Measurements from ENCODE around the gene ANTXR1.

The ANTXR1 gene

DNA sequence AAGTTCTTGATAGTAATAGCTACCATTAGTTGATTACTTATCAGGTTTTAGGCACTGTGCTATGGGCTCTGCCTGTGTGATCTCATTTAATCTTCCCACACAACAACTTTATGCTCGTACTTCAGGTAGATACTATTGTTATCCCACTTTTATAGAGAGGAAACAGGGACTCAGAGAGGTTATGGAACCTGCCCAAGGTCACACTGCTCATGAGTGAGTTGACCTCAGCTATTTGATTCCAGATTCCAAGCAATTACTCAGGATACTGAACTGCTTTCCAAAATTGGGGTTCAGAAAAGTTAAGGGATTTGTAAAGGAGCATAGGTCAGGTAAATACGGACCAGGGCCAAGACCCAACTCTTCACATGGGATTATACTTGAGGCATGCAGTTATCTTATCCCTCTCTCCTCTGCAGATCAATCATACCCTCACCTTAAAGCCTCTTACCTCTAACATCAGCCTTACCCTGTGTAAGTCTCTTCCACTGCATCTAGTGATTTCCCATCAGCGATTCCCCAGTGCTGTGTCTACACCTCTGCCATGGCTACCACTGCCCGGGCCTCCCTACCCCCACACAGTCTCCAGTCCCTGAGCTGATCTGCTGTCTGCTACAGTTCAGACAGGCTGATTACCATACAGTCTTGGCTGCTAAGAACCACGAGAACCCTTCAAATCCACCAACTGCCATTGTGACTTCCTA lies 74.4 kb downstream of the ANTXR1 start:
- H3K4me3 ChIP-seq (ENCODE audit: control insufficient read depth, low read depth, low read length), result no peak overlapping the region
- TF ChIP-seq, protein P1, sequence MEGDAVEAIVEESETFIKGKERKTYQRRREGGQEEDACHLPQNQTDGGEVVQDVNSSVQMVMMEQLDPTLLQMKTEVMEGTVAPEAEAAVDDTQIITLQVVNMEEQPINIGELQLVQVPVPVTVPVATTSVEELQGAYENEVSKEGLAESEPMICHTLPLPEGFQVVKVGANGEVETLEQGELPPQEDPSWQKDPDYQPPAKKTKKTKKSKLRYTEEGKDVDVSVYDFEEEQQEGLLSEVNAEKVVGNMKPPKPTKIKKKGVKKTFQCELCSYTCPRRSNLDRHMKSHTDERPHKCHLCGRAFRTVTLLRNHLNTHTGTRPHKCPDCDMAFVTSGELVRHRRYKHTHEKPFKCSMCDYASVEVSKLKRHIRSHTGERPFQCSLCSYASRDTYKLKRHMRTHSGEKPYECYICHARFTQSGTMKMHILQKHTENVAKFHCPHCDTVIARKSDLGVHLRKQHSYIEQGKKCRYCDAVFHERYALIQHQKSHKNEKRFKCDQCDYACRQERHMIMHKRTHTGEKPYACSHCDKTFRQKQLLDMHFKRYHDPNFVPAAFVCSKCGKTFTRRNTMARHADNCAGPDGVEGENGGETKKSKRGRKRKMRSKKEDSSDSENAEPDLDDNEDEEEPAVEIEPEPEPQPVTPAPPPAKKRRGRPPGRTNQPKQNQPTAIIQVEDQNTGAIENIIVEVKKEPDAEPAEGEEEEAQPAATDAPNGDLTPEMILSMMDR (conservative IDR thresholded peaks at IDR 0.05; ENCODE audit: control insufficient read depth, insufficient read depth, low read depth, low read length), result no peak
- DNase-seq (ENCODE audit: low read depth), result peak; percentile 42

DNA sequence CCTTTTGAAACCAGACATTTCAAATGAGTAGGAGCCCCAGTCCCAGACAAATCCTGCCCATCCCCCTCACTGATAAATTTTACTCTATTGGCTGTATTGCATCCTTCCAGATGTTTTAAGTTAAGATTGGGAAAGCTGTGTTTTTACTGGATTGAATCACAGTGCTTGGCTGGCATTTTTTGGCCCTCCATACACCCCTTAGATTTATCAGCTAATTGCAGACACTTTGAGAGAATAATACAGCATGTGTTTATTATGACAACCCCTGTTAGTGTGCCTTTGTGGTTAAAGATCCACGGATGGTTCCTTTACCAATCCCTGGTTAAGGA lies 74.9 kb downstream of the ANTXR1 start:
- peak; percentile 82 for DNase-seq (ENCODE audit: low read depth)
- TF ChIP-seq, protein P1 (conservative IDR thresholded peaks at IDR 0.05; ENCODE audit: control insufficient read depth, insufficient read depth, low read depth, low read length), result no peak
- no peak overlapping the region for H3K4me3 ChIP-seq (ENCODE audit: control insufficient read depth, low read depth, low read length)

DNA sequence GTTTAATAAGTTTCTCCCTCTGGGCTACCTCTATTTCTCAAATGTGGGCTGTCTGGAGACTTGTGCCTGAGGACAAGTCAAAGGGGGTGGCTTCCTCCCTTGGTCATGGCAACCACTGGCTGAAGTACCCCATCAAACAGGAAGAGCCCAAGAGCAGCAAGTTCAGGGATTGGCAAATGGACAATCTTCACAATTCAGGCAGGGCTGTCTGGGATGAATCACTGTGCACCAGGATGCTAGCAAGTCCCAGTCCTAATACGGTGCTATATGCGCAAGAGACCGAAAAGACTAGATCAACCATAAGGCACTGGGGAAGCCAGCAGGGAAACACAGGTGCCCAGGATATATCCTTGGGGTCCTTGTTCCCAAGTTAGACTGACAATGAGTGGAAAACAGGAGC lies 75.5 kb downstream of the ANTXR1 start:
- TF ChIP-seq, protein P1 (conservative IDR thresholded peaks at IDR 0.05; ENCODE audit: control insufficient read depth, insufficient read depth, low read depth, low read length), result no peak
- DNase-seq (ENCODE audit: low read depth), result peak; percentile 74
- no peak overlapping the region for H3K4me3 ChIP-seq (ENCODE audit: control insufficient read depth, low read depth, low read length)

DNA sequence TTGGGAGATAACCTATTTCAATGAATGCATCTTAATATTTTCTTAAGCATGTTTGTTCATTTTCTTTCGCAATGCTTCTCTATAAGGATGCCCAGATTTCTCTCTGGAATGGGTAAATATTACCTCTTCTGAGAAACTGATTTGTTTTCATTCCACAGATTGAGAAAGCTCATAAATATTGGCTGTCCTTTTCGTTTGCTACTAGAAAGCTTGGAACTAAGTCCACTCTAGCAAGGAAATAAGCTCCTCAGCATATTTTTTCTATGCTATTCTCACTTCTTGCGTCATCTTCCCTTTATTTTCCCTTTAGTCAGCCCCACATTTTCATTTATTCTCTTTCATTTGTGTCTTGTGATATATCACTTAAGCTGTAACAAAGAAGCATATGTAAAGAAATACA lies 76.3 kb downstream of the ANTXR1 start:
- TF ChIP-seq, protein P1 (conservative IDR thresholded peaks at IDR 0.05; ENCODE audit: control insufficient read depth, insufficient read depth, low read depth, low read length), result no peak
- DNase-seq (ENCODE audit: low read depth), result peak; percentile 64
- no peak overlapping the region for H3K4me3 ChIP-seq (ENCODE audit: control insufficient read depth, low read depth, low read length)

GRCh38 chr2:69089998-69090397 lies 77.0 kb downstream of the ANTXR1 start:
- DNase-seq (ENCODE audit: low read depth), result no peak
- H3K4me3 ChIP-seq (ENCODE audit: control insufficient read depth, low read depth, low read length), result no peak overlapping the region
- TF ChIP-seq, protein P1 (conservative IDR thresholded peaks at IDR 0.05; ENCODE audit: control insufficient read depth, insufficient read depth, low read depth, low read length), result no peak

DNA sequence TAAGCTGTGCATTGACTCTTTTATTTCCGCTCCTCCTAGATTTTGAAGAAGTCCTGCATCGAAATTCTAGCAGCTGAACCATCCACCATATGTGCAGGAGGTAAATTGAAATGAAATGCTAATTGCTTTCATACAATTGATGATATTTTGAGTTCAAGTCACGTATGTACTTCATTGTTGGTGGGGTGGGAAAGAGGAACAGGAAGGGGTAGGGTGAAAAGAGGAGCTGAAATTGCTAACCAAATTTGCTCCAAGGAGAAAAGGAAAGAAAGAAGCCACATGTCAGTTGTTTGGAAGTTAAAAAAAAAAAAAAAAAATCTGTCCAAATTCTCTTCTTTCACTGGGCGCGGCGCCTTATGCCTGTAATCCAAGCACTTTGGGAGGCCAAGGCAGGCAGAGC lies 77.8 kb downstream of the ANTXR1 start:
- no peak overlapping the region for H3K4me3 ChIP-seq (ENCODE audit: control insufficient read depth, low read depth, low read length)
- TF ChIP-seq, protein P1 (conservative IDR thresholded peaks at IDR 0.05; ENCODE audit: control insufficient read depth, insufficient read depth, low read depth, low read length), result no peak
- DNase-seq (ENCODE audit: low read depth), result no peak

DNA sequence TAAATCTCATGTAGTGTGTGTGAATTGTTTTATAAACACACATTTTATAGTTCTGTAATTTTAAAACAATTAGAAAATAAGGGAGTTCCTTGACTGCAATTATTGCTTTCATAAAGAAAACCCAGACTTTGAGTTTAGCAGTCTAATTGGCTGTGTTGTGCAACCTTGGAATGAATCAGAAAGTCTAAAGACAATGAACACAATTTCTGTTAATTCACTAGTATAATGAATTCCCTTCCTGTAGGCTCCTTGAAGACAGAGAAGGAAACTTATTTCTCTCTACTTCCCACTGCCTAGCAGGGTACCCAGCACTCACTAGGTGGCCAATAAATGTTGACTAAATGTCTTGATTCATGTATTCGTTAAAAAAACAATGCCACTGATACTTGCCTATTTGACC lies 79.9 kb downstream of the ANTXR1 start:
- DNase-seq (ENCODE audit: low read depth), result peak; percentile 38
- no peak overlapping the region for H3K4me3 ChIP-seq (ENCODE audit: control insufficient read depth, low read depth, low read length)
- TF ChIP-seq, protein P1 (conservative IDR thresholded peaks at IDR 0.05; ENCODE audit: control insufficient read depth, insufficient read depth, low read depth, low read length), result no peak

Data from fibroblast of mammary gland (primary cell).